HFF-Myc (cell line): ENCODE results near the gene ZC3H15.
A peak's percentile ranks its signal among the peaks of the same experiment; 100 is the strongest.

ENCODE experiments used
- DNase-seq: peaks from one replicate; pipeline ENCODE4 v3.0.0-alpha.2; 2011; ENCODE audit warnings: low read depth; ENCODE audit errors: extremely low read depth
- H3K4me3 ChIP-seq: replicated peaks from 2 replicates; pipeline ENCODE4 v1.5.1; 2011; ENCODE audit warnings: low read depth, mild to moderate bottlenecking, control low read depth, low read length
- CTCF ChIP-seq: IDR thresholded peaks from 2 replicates; pipeline ENCODE4 v1.5.1; 2012; ENCODE audit warnings: mild to moderate bottlenecking, low read depth, low read length, control low read depth; ENCODE audit errors: missing control alignments

The ZC3H15 gene

DNA sequence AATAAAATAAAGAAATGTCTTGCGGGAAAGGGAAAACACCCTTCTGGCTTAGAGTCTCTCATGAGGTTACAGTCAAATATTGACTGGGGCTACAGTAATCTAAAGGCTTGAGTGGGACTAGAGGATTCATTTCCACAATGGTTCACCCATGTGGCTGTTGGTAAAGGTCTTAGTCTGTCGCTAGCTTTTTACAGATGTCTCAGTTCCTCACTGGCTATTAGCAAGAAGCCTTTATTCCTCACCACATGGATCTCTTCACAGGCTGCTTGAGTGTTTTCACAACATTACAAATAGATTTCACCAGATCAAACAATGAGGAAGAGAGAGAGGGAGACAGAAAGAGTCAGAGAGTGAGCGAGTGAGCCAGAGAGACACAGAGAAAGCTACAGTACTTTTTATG is 8.3 kb upstream of the ZC3H15 start:
- no peak for DNase-seq
- TF ChIP-seq CTCF = no peak
- no peak overlapping the region for H3K4me3 ChIP-seq

GRCh38 chr2:186480991-186481390 is 5.1 kb upstream of the ZC3H15 start:
- no peak for DNase-seq
- H3K4me3 ChIP-seq = no peak overlapping the region
- TF ChIP-seq CTCF = no peak

DNA sequence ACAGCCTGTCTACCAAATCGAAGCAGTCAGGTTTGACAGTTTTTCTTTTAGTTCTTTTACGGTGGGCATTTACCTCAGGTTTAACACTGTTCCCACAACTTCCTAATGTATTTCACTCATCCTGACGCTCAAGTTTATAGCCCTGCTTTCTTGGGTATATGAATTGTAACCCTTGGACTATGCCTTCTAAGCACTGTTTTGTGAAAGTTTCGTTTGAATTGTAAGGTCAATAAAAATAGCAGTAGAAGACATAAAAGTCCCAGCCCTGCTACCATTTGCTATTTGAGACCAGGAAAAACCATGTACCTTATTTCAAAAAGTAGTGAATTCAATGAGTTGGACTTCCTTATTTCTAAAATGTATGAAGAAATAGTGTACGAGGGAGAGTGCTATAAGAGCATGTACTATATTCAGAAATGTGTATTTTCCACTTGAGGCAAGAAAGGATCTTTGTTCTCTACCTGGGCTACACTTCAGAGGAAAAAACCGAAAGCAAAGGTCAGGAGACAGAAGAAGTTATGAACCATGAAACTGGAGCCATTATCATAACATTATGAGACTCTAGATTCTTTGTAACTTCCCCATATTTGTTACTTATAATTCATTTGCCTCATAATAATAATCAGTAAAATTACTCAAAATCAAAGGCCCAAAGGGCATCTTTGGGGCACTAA is 1.9 kb upstream of the ZC3H15 start:
- DNase-seq = no peak
- no peak overlapping the region for H3K4me3 ChIP-seq
- no peak for TF ChIP-seq CTCF

DNA sequence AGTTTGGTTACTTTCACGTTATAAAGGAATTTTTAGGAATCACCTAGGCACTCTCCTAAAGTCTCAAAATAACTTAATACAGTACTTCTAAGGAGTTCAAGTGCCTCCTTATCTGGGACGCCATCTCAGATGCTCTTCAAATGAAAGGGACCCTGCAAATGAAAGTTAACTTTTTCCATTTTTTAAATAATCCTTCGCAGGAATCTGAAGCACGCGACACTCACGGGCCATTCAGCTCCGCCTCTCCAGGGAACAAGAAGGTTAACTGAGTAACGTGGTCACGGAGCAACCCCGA is 537 bp upstream of the ZC3H15 start:
- peak overlapping the region; percentile 70 for H3K4me3 ChIP-seq
- DNase-seq = no peak
- TF ChIP-seq CTCF = no peak

DNA sequence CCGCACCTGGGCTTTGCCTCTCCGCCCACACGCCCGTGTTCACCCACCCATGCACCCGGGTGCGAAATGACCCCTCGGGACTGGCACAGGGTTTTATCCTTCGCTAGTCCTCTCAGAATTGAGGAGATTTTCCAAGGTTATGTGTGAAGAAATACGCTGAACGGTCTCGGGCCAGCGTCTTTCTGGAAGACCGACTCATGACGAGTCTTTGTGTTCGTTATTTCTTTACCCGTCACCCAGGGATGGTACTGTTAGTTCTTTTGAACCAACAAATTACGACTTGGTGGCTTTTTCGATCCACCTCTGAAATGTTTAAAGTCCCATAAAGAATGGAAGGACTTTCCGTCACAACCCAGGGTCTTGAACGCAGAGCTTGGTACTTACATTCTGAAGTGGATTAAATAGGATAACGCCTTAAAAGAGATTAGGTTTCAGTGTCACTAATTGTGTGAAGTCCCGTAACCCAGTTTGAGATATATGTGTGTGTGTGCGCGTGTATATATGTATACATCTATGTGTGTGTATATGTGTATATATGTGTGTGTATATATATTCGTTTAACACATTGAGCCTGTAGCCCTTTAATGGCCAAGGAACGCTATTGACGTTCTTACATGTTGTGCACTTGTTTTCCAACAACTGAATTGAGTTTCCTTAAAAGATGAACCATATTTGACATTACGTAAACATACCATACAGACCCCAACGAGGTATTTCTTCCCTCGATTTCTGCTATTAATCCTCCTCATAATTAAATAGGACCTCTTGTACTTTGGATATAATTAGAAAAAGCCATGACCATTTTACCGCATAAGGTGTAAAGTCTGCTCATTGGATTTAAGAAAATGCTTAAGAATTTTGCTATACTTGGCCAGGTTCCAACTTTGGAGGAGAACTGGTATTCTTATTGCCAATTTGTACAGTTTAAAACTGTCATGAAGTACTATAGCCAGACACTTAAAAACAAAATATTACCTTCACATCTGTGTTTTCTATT is 889 bp downstream of the ZC3H15 start:
- no peak for DNase-seq
- no peak for TF ChIP-seq CTCF
- peak overlapping the region; percentile 70 for H3K4me3 ChIP-seq

DNA sequence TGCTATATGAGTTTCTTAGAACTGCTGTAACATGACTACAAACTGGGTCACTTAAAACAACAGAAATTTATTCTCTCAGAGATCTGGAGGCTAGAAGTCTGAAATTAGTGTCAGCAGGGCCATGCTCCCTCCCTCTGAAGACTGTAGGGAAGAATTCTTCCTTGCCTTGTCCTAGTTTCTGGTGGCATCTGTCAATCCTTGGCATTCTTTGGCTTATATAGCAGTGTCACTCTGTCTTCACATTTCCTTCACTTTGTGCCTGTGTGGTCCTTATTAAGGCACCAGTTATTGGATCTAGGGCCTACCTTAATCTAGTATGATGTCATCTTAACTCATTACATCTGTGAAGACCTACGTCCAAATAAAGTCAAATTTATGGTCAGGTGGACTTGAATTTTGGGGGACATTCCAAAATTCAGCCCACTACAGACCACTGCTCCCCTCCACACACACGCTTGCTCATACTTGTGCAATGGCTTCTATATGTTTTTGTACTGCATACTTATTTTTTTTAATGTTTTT is 7.6 kb downstream of the ZC3H15 start:
- no peak overlapping the region for H3K4me3 ChIP-seq
- TF ChIP-seq CTCF = no peak
- DNase-seq = no peak
